GDM1 (cell line): ENCODE results near the gene SLC26A4.
"Not testable (repeated sequence)": the region's sequence is repeated elsewhere in the genome, so short reads cannot be mapped to it uniquely, and the experiment has no call there.

Source experiments
- DNase-seq: peaks from one replicate; lab custom pipeline; 2025; lab: John Stamatoyannopoulos, UW

SLC26A4 gene

DNA sequence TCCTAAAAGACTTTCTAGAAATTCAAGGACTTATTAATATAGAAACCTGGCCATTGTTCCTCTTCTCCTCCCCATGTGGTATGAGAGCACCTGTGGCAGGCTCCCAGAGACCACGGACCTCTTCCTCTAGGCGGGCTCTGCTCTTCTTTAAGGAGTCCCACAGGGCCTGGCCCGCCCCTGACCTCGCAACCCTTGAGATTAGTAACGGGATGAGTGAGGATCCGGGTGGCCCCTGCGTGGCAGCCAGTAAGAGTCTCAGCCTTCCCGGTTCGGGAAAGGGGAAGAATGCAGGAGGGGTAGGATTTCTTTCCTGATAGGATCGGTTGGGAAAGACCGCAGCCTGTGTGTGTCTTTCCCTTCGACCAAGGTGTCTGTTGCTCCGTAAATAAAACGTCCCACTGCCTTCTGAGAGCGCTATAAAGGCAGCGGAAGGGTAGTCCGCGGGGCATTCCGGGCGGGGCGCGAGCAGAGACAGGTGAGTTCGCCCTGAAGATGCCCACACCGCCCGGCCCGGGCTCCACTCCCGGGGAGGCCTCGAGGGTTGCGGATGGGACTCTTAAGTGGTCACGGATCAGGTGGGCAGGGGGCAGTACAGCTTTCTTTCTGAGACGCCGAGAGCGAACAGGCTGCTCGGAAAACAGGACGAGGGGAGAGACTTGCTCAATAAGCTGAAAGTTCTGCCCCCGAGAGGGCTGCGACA is at the start of gene SLC26A4:
Gene SLC26A4, plus strand, starts transcription at position 448 of the 700 bp plus-strand sequence. CDS start 814 bp downstream, outside the sequence.
- no peak for DNase-seq

DNA sequence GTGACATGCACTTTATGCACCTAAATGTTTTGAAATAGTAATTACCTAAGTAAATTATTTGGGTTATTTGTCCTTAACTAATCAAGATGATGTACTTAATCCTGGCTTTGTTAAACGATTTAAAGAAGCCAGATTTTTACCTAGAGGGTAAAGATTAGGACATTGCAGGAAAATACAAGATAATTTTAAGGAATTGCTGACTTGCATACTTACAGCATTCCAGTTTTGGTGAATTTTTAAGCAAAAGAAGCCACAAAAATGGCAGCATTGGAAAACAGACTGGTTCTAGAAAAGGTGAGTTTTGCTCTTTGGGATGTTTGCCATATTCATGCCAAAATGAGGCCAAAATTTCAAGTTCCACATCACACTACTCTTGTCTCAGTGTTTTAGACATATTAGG is 47.2 kb upstream of the SLC26A4 start:
- DNase-seq = no peak

DNA sequence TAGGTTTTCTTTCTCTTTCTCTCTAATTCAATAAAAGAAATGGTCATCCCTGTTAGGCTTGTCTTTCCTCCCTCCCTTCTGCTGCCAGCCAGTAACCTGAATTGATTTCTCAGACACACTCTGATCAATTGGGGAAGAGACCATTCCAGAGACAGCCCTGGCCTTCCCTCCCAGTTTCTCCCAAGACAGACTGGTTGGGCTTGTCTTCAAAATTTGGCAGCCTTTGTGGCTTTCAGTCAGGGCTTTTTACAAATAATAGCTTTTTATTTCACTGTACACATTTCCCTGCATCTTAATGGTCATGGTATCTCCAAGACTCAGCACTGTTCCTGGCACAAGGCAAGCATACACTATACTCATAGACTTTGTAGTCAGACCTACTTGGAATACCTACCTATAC is 46.7 kb upstream of the SLC26A4 start:
- DNase-seq = no peak

DNA sequence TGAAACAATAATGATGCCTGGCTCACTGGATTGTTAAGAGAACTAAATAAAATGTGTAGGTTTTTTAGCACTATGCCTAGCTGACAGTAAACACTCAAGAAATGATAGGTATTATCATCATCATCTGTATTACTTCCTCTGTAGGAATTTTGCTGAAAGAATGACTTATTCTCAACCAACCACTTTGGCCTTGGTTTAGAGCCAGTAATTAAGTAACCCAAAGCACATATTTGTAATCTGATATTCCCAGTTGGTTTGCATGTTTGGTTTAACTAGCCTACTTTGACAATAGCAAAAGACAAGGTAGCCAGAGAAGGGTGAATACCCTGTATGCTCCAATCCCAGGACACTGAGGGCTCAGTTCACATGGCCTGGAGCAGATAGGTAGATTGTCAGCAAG is 46.2 kb upstream of the SLC26A4 start:
- no peak for DNase-seq

DNA sequence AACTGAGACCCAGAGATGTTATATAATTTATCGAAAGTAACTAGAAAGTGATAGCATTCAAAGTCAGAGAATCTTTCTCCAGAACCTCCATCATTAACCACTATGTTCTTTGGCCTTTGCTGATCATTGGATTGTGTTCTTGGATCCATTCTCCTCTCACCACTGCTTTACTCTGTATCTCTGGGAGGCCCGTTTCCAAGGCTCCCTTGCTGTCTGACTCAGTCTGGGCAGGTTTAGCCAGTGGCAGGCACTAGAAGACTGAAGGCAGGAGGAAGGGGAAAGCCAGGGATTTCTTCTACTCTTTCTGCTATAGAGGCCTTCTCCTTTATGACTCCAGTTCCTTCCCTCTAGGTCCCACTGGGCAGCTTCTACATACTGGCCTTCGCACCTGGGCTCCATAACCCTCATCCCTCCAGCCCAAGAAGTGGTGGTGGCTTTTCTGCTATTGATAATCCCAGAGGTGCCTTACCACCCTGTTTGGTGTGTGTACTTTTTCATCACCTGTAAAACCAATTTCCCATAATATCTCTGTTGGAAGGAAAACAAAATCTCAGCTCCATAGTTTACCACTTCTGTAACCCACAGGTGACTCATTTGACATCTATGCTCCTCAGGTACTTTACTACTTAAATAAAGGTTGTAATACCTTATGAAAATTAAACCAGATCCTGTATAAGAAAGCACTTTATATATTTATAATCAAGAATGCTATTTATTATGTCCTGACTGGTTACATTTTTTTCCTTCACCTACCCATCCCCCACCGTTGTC is 44.5 kb upstream of the SLC26A4 start:
- no peak for DNase-seq

DNA sequence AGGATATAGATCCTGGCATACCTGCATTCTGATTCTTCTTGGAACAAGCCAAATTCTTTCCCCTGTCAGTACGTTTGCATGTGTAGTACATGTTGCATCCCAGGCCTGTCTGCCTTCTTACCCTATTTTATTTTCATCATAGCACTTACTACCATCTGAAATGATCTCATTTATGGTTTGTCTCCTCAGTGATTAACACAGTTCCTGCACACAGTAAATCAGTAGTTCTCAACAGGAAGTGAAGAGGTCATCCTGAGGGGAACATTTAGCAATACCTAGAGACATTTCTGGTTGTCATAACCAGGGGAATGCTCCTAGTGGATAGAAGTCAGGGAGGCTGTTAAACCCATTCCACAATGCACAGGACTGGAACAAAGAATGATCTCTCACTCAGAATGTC is 38.2 kb upstream of the SLC26A4 start:
- no peak for DNase-seq

DNA sequence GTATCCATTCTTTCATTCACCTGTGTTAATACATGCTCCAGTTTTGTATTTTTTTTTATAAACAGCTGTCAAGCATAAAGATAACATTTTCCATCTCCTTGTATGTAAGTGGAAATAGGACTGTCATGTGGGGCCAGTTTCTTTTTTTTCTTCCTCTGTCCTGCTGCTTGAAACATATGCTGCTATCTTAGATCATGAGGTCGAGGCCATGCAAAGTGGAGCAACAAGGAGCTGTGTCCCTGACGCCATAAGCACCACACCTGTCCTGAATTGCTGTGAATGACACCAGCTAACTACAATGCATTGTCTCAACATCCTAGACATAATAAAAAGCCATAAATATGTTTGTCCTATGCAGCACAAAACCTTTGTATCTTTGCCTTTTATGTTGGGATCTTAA is 37.7 kb upstream of the SLC26A4 start:
- no peak for DNase-seq

DNA sequence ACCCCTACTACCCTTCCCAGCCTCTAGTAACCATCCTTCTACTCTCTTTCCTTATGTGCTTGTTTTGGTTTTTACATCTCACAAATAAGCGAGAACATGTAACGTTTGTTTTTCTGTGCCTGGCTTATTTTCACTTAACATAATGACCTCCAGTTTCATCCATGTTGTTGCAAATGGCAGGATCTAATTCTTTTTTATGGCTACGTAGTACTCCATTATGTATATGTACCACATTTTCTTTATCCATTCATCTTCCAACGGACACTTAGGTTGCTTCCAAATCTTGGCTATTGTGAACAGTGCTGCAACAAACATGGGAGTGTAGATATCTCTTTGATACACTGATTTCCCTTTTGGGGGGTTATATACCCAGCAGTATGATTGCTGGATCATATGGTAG is 33.6 kb upstream of the SLC26A4 start:
- DNase-seq = no peak

DNA sequence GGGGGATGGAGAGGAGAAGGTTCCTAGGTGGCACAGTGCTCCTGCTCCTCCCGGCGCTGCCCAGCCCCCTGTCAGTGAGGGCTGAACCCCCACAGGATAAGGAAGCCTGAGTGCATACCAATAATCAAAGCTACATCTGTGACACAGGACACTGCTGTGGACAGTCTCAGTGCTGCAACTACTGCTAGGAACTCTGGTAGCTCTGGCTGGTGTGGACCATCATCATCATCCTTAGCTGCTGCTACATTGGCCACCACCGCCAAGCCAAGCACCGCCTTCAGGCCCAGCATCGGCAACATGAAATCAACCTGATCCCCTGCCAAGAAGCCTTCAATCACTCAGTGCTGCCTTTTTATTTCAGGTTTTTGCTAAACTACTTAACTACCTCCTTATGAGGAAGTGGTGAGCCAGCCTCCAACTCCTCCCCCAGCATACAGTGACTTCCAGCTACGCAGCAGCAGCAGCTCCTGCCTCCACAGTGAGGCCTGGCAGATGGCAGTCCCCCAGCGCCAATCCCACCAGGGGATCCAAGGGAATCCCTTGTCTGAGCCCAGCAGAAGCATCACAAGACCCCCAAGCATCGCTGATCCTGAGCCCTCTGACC is 32.1 kb upstream of the SLC26A4 start:
- DNase-seq = peak; percentile 61

DNA sequence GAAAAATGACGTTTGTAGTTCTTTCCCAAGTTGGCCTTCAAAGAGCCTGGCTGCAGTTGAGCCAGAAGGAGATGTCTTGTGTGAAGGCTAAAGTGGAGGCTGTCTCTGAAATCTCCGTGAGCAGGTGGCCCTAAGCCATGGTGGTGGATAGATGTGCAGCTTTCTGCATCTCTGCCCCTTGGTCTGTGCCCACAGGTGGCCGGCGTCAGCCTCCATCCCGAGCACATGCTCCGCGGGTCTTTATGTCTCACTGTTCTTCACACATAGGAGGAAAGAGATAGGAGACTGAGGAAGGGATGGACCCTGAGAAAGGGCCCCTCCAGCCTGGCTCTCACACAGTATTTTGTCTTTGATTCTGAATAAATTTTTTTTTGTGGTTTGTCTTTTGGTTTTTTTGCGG is 30.3 kb upstream of the SLC26A4 start:
- no peak for DNase-seq

DNA sequence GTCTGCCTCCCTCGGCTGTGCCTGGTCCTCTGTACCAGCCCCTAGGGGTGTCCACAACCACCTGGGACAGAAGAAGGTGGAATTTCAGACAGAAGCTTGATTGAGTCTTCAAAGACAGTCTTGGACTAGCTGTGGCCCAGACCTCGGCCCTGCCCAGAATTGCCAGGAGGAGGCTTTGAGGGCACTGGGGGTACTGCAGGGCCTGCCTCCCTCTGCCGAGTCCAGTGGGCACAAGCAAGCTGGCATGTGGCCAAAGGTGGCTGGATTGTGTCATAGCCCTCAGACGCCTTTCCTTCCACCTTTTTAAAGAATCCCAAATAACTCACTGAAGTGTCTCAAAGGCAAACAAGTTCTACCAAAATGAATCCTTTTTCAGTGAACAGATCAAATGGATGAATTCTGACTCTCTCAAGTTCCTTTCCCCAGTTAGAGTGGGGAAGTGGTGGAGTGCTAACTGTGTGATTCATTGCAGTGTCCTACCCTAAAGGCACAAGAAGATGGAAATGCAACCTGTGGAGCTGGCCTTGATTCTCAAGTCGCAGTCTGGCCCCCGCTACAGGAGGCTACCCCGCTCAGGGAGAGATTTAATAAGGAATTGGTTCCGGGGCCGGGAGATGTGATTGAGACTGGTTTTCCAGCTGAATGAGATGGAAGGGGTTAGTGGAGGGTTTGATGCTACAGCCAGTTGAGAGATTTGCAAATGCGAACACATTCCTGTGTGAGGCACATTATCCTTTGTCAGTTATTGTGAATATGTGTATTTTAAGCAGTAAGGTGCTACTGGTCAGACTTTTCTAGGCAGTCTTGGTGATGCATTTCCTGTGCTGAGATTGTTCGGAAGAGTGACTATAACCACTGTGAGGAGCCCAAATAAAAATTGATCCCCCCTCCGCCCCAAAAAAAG is 28.8 kb upstream of the SLC26A4 start:
- DNase-seq = no peak

DNA sequence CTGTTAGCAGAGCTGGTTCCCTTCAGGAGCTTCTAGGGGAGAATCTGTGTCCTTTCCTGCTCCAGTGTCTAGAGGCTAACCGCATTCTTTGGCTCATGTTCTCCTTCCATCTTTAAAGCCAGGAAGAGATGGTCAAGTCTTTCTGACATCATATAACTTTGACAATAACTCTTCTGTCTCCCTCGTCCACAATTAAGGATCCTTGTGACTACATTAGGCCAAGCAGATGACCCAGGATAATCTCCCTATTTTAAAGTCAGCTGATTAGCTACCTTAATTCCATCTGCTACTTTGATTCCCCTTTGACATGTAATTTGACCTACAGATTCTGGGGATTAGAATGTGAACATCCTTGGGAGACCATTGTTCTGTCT is 28.1 kb upstream of the SLC26A4 start:
- DNase-seq = no peak

DNA sequence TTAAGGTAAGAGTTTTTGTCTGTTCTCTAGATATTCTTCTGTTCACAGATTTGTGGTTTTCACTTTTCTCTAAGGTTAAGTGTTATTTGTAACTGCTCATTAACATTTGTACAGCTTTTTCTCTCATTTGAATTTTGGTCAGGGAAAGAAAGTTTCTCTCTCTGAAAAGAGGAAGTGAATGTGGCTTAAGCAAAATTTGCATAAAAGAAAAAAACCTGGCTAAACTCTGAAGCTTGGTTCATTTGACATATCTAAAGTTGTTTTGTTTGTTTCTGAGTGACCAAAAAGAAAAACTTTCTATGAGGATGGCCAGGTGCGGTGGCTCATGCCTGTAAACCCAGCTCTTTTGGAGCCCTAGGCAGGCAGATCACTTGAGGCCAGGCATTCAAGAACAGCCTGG is 22.0 kb upstream of the SLC26A4 start:
- DNase-seq = no peak

DNA sequence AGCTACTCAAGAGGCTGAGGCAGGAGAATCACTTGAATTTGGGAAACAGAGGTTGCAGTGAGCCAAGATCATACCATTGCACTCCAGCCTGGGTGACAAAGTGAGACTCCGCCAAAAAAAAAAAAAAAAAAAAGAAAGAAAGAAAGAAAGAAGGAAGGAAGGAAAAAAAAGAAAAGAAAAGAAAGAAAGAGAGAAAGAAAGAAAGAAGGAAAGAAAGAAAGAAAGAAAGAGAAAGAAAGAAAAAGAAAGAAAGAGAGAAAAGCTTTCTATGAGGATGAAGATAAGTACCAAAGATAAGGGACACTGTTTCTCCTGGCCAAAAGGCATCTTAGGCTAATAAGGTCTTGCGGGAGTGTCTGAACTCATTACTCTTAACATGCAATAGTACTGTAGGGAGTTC is 21.6 kb upstream of the SLC26A4 start:
- DNase-seq = not testable (repeated sequence)

DNA sequence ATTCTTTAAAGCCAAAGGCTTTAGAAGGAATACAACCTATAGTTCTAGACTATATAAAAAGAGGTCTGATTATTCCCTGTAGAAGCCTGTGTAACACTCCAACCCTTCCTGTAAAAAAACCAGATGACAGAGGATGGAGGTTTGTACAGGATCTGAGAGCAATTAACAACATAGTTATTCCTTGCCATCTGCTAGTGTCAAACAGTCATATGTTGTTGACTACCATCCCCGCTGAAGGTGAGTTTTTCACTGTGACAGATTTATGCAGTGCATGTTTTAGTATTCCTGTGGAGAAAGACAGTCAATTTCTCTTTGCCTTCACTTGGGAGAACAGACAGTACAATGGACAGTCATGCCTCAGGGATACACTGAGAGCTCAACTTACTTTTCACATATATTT is 19.0 kb upstream of the SLC26A4 start:
- DNase-seq = no peak

DNA sequence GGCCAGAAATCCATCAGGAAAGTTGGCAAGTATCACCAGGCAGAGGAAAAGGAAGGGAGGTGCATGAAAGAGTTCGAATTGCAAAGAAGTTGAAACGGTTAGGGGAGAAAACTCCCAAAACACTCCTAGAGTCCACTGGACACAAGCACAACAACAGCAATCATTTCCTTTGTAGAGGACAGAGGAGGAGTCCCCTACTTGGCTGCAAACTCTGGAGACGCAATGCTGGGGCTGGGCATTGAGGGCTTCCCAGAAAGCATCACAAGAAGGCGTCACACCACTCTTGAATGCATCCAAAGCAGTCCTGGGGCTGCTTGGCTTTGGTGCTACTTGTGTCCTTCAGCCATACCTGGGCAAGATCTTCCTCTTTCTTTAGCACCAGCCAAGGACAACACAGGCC is 18.1 kb upstream of the SLC26A4 start:
- no peak for DNase-seq

DNA sequence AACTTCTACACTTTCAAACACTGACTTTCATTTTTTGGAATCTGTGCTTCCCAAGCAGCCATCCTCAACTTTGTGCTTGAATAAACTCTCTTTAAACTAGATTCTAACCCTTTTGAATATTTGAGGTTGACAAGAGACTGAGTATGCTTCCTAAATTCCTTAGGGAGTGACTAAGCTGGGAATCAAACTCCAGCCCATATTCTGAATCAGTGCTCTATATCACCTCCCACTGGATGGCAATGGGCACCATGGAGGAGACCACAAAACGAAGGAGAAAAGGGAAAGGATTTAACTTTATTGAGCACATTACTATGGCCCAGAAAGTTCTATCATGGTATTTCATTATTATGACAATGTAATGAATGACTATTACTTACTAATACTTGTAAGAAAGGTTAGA is 17.2 kb upstream of the SLC26A4 start:
- DNase-seq = no peak

DNA sequence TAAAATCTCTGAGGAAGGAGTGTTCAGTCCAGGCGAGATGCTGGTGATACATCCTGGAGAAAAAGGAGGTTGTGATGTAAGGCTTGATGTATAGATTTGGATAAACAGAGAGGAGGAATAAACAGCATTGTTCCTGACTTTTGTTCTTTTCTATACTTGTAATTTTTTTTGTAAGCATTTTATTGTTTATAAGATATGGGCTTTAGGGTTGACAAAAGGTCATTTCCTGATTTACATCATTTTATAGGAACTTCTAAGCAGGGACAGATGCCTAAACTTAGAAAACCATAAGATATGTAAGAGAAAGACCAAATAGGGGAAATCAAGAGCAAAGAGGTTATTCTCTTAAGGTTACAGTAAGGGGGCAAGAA is 16.7 kb upstream of the SLC26A4 start:
- DNase-seq = no peak

DNA sequence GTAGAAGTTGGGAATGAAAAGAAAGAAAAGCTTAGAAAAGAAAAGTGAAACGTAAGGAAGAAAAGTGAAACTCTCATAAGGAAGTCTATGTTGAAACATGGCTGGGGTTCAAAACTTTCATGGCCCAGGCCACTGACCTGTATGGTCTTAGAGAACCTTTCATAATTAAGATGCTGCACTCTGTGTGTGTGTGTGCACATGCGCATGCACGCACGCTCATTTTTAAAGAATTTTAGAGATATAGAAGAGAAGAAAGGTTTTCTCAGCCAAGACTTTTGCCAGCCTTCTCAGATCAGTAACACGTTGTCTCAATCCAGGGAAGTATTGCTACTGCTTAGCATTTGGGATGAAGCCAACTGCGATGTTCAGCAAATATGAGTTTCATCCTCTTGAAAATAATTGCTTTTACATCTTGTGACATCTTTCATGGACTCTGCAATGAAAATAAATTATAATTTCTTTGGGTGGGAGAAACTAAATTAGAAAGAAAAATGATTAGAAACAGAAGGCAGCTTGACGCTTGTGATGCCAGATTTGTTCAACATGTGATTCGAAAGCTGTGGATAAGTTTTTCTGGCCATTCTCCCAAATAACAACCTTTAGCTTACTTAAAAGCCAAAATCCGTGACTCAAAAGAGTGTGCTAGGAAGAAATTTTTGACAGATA is 16.2 kb upstream of the SLC26A4 start:
- DNase-seq = no peak

DNA sequence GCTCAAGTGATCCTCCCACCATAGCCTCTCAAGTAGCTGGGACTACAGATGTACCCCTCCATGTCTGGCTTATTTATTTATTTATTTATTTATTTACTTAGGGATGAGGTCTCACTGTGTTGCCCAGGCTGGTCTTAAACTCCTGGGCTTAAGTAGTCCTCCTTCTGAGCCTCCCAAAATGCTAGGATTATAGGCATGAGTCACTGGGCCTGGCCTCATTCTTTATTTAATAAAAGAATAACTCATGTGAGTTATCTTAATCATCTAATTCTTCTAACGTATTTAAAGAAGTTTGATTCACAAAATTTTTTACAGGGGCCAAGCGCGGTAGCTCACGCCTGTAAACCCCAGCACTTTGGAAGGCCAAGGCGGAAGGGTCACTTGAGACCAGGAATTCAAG is 8.0 kb upstream of the SLC26A4 start:
- DNase-seq = no peak

DNA sequence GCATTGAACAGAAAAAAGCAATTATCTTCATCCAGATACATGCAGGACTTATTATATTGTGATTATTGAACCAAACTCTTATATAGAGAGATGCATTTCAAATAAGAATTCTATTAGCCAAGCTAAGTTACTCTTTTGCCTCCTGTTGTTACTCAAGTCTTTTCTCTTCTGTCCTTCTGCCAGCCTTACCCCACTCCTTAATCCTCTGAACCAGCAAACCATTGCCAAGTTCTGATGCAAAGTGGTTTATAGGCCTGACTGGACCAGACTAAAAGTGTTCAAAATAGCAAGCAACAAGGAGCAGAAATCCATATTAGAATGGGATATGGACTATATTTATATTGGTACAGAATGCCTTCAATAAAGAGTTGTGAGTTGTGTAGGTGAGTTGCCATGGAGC is 2.2 kb upstream of the SLC26A4 start:
- DNase-seq = no peak

DNA sequence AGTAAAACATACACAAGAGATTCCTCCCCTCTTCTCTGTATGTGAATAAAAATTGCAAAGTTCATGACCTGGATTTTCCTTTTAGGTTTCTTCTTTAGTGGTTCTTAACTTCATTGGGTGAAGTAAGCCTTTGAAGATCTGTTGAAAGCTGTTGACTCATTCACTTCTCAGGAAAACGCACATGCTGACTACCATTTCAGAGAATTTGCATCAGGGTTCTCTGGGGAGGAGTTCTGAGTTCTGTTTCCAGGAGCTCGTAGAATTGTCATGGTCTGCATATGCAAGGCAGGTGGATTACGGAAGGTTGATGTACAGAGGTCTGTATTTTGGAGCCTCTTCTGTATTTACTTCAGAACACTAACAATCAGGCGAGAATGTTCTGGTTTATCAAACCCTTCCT is 962 bp upstream of the SLC26A4 start:
- no peak for DNase-seq
